GM12878 (cell line): ENCODE data around the gene MRPL39. TPM values are rescaled to one million over a fixed set of nuclear protein-coding genes. Genes with fewer than 3 reads are reported as not detected.
A peak's percentile ranks its signal among the peaks of the same experiment; 100 is the strongest.

Experiments
- CBX3 ChIP-seq: fragments of 200-600 bp; sonication (generic); IDR thresholded peaks from 2 replicates; pipeline ENCODE4 v1.6.1; 2016; ENCODE audit warnings: low read depth, borderline replicate concordance
- CBX5 ChIP-seq: sonication (generic); IDR thresholded peaks from 2 replicates; pipeline ENCODE4 v1.6.1; 2016; ENCODE audit warnings: low read depth, moderate library complexity, mild to moderate bottlenecking, inconsistent platforms
- CREB1 ChIP-seq: IDR thresholded peaks from 2 replicates; pipeline ENCODE4 v1.6.1; 2012; ENCODE audit warnings: low read depth, mild to moderate bottlenecking, inconsistent platforms
- DPF2 ChIP-seq: fragments of 450-650 bp; IDR thresholded peaks from 2 replicates; pipeline ENCODE4 v1.6.1; 2017; ENCODE audit warnings: mild to moderate bottlenecking
- ETV6 ChIP-seq, 2 experiments: fragments of 450-650 bp in 1 of 2; IDR thresholded peaks in 1 of 2; conservative IDR thresholded peaks in 1 of 2; 2 replicates each; pipeline ENCODE4 v1.6.1; 2014; ENCODE audit warnings: antibody characterized with exemption in 1 of 2, borderline replicate concordance in 1 of 2, low read depth in 1 of 2, mild to moderate bottlenecking in 1 of 2, moderate library complexity in 1 of 2
- EZH2 ChIP-seq: IDR thresholded peaks from 2 replicates; pipeline ENCODE4 v1.6.1; 2012; ENCODE audit warnings: low read depth, mild to moderate bottlenecking, control low read depth, inconsistent platforms, low read length, borderline replicate concordance; ENCODE audit not compliant: control insufficient read depth
- FOXM1 ChIP-seq: IDR thresholded peaks from 2 replicates; pipeline ENCODE4 v1.6.1; 2012; ENCODE audit warnings: low read depth, mild to moderate bottlenecking, inconsistent platforms, low read length, moderate library complexity
- MTA3 ChIP-seq: IDR thresholded peaks from 2 replicates; pipeline ENCODE4 v1.6.1; 2012; ENCODE audit warnings: low read length, inconsistent platforms, borderline replicate concordance
- NFYB ChIP-seq: IDR thresholded peaks from 2 replicates; pipeline ENCODE4 v1.6.1; 2011; ENCODE audit warnings: low read depth, mild to moderate bottlenecking, low read length, improper control_type of control experiment, moderate library complexity; ENCODE audit not compliant: insufficient read depth
- PAX5 ChIP-seq: IDR thresholded peaks from 2 replicates; pipeline ENCODE4 v1.6.1; 2011; ENCODE audit warnings: low read depth, low read length, borderline replicate concordance
- PML ChIP-seq: IDR thresholded peaks from 2 replicates; pipeline ENCODE4 v1.6.1; 2012; ENCODE audit warnings: low read length, inconsistent platforms
- POLR2A ChIP-seq: IDR thresholded peaks from 2 replicates; pipeline ENCODE4 v1.6.1; 2011; ENCODE audit warnings: low read depth, mild to moderate bottlenecking, low read length
- POU2F2 ChIP-seq: IDR thresholded peaks from 3 replicates; pipeline ENCODE4 v1.6.1; 2011; ENCODE audit warnings: low read depth, mild to moderate bottlenecking, low read length, borderline replicate concordance
- RAD21 ChIP-seq: IDR thresholded peaks from 2 replicates; pipeline ENCODE4 v1.6.1; 2011; ENCODE audit warnings: mild to moderate bottlenecking, low read depth, low read length, moderate library complexity; ENCODE audit not compliant: insufficient read depth
- RBBP5 ChIP-seq: fragments of 200-600 bp; sonication (generic); conservative IDR thresholded peaks from 2 replicates; pipeline ENCODE4 v1.6.1; 2016
- RELA ChIP-seq: fragments of 450-650 bp; IDR thresholded peaks from 2 replicates; pipeline ENCODE4 v1.8.0; 2014; ENCODE audit warnings: borderline replicate concordance; ENCODE audit not compliant: partially characterized antibody
- RUNX3 ChIP-seq: IDR thresholded peaks from 2 replicates; pipeline ENCODE4 v1.6.1; 2012; ENCODE audit warnings: low read length, inconsistent platforms
- SIX5 ChIP-seq: IDR thresholded peaks from 2 replicates; pipeline ENCODE4 v1.6.1; 2011; ENCODE audit warnings: mild to moderate bottlenecking, low read depth, low read length, moderate library complexity; ENCODE audit not compliant: severe bottlenecking
- TCF12 ChIP-seq: IDR thresholded peaks from 2 replicates; pipeline ENCODE4 v1.6.1; 2011; ENCODE audit warnings: low read depth, mild to moderate bottlenecking, low read length
- TCF7 ChIP-seq: IDR thresholded peaks from 2 replicates; pipeline ENCODE4 v1.6.1; 2014; ENCODE audit warnings: antibody characterized with exemption, borderline replicate concordance
- YY1 ChIP-seq: IDR thresholded peaks from 2 replicates; pipeline ENCODE4 v1.6.1; 2011; ENCODE audit warnings: low read depth, mild to moderate bottlenecking, low read length
- ZBED1 ChIP-seq: IDR thresholded peaks from 2 replicates; pipeline ENCODE4 v1.6.1; 2016; ENCODE audit warnings: borderline replicate concordance
- ZNF274 ChIP-seq: IDR thresholded peaks from one replicate; pipeline ENCODE4 v1.8.0; 2011; ENCODE audit not compliant: insufficient read length, insufficient read depth
- ZNF384 ChIP-seq: IDR thresholded peaks from 2 replicates; pipeline ENCODE4 v1.6.1; 2012; ENCODE audit warnings: low read depth, mild to moderate bottlenecking, low read length, improper control_type of control experiment, borderline replicate concordance
- polyA plus RNA-seq, 11 experiments: library from polyadenylated mRNA; depleted of rRNA in 4 of 11; unstranded in 6 of 11; stranded (reverse) in 5 of 11; fragments of >200 nt; fragmentation: Nextera tagmentation in 4 of 11; fragmentation: Illumina TruSeq in 1 of 11; extraction: Ambion mirVana in 4 of 11; extraction: Trizol in 1 of 11; gene quantifications; 1 replicate in 1 of 11; 2 replicates in 10 of 11; pipeline versions ENCODE4 v1.2.1 to v1.2.3, GENCODE V29; 2011 to 2016; ENCODE audit warnings: inconsistent platforms in 2 of 11, missing spikeins in 2 of 11, low read depth in 1 of 11
- total RNA-seq, 4 experiments: library from RNA; depleted of rRNA in 3 of 4; stranded (reverse); fragments of >200 nt in 3 of 4; fragmentation: Illumina TruSeq in 1 of 4; extraction: Trizol in 1 of 4; gene quantifications; 2 replicates each; pipeline versions ENCODE4 v1.2.1 to v1.2.3, GENCODE V29; 2013 to 2021
- TF ChIP-seq, protein P1 (sequence below): fragments of 450-650 bp; IDR thresholded peaks from 2 replicates; pipeline ENCODE4 v1.6.1; 2016; ENCODE audit warnings: mild to moderate bottlenecking
- TF ChIP-seq, protein P2 (sequence below): IDR thresholded peaks from 2 replicates; pipeline ENCODE4 v1.6.1; 2011; ENCODE audit warnings: borderline replicate concordance, low read depth, mild to moderate bottlenecking, moderate library complexity, low read length; ENCODE audit not compliant: insufficient read depth, poor library complexity, severe bottlenecking
- TF ChIP-seq, protein P3 (sequence below): IDR thresholded peaks from 2 replicates; pipeline ENCODE4 v1.6.1; 2012; ENCODE audit warnings: low read depth, low read length, improper control_type of control experiment
- TF ChIP-seq, protein P4 (sequence below): IDR thresholded peaks from 2 replicates; pipeline ENCODE4 v1.6.1; 2012; ENCODE audit warnings: low read depth, low read length, improper control_type of control experiment

The MRPL39 gene
- total and polyA plus RNA-seq, 10 of the 15 experiments (the other 5 are each of a cell fraction or from before 2014, with no cell fraction given) = 68.8 to 292 (median 120) TPM

DNA sequence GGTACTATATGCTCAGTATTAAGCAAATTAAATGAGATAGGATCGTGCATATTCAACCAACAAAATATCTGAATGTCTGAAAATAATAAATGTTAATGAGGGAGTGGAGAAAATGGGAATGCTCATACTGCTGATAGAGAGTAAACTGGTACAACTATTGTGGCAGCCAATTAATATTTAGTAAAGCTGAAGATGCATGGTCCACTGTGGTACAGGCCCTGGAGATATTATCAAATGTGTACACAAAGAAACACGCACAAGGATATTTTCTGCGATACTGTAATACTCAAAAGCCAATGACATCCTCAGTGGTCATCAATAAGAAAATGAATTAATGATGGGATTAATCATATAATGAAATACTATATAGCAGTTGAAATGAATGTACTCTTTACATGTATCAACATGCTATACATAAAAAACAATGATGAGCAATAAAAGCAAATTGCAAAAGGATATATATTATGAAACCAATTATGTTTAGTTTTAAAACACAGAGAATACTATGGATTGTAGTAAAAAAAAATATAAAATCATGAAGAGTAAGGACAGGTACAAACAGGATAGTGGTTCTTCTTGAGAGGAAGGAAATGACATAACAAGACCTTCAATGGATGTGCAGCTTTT, 25.0 kb downstream of the MRPL39 start (continued):
- TF ChIP-seq, protein P1, sequence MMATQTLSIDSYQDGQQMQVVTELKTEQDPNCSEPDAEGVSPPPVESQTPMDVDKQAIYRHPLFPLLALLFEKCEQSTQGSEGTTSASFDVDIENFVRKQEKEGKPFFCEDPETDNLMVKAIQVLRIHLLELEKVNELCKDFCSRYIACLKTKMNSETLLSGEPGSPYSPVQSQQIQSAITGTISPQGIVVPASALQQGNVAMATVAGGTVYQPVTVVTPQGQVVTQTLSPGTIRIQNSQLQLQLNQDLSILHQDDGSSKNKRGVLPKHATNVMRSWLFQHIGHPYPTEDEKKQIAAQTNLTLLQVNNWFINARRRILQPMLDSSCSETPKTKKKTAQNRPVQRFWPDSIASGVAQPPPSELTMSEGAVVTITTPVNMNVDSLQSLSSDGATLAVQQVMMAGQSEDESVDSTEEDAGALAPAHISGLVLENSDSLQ = no peak
- TF ChIP-seq EZH2 (no peak), POLR2A (peak; percentile 42; the same call in 1 of the 2 replicates), PML (peak; percentile 59), FOXM1 (no peak), SIX5 (peak; percentile 11), TCF7 (no peak; the same call in 1 of the 2 replicates), TCF12 (no peak), RBBP5 (no peak), CBX3 (no peak), POU2F2 (peak; percentile 36; the same call in 1 of the 3 replicates), MTA3 (peak; percentile 54), CBX5 (no peak), ZNF384 (no peak), NFYB (no peak), ZBED1 (peak; percentile 85), RUNX3 (peak; percentile 36; the same call in 1 of the 2 replicates), RAD21 (no peak), RELA (no peak), ZNF274 (no peak), ETV6 (conservative IDR thresholded peaks at IDR 0.05 in 1 of 2, IDR thresholded peaks at IDR 0.05 in 1 of 2; ENCODE audit: borderline replicate concordance in 1 of 2, low read depth in 1 of 2) (no peak), PAX5 (no peak), CREB1 (peak; percentile 46), DPF2 (no peak), YY1 (no peak)
- TF ChIP-seq, protein P2, sequence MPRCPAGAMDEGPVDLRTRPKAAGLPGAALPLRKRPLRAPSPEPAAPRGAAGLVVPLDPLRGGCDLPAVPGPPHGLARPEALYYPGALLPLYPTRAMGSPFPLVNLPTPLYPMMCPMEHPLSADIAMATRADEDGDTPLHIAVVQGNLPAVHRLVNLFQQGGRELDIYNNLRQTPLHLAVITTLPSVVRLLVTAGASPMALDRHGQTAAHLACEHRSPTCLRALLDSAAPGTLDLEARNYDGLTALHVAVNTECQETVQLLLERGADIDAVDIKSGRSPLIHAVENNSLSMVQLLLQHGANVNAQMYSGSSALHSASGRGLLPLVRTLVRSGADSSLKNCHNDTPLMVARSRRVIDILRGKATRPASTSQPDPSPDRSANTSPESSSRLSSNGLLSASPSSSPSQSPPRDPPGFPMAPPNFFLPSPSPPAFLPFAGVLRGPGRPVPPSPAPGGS = peak; percentile 97
- TF ChIP-seq, protein P3, sequence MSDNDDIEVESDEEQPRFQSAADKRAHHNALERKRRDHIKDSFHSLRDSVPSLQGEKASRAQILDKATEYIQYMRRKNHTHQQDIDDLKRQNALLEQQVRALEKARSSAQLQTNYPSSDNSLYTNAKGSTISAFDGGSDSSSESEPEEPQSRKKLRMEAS = no peak
- TF ChIP-seq, protein P4, sequence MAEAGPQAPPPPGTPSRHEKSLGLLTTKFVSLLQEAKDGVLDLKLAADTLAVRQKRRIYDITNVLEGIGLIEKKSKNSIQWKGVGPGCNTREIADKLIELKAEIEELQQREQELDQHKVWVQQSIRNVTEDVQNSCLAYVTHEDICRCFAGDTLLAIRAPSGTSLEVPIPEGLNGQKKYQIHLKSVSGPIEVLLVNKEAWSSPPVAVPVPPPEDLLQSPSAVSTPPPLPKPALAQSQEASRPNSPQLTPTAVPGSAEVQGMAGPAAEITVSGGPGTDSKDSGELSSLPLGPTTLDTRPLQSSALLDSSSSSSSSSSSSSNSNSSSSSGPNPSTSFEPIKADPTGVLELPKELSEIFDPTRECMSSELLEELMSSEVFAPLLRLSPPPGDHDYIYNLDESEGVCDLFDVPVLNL = no peak
